ENCODE measurements around the gene ZIC5. TPM values are rescaled to one million over a fixed set of nuclear protein-coding genes. Genes with fewer than 3 reads are reported as not detected.
A peak's percentile ranks its signal among the peaks of the same experiment; 100 is the strongest.

ZIC5 gene
- total RNA-seq, 1 experiment from 2014 or later = not detected

DNA sequence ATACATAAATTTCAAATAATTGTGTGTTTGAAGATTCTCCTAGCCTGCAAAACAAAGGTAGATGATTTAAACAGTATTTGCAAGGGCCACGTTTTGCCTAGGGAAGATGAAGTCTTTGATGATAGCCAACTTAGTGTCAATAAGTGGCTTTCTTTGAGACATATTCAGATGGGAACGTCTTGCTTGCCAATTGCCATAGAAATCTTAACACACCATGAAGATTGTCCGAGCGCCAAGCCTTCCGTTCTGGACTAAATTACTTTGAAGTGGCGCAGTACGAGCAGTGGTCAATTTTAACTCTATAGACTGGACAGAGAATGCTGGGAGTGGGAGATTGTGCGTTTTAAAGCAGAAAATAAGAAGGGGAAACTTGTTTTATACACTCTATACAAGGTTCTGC, 9.9 kb downstream of the ZIC5 start:
- POLR2A ChIA-PET (ENCODE audit: unreplicated experiment) = no interaction called here
- Histone ChIP-seq H3K4me3 (ENCODE audit: low read length) (no peak overlapping the region), H4K20me1 (ENCODE audit: low read length) (no peaks in the 10 kb centered on the region), H3K36me3 (ENCODE audit: low read depth, low read length) (no peaks in the 10 kb centered on the region), H3K4me1 (ENCODE audit: insufficient read depth, low read length) (no peaks in the 10 kb centered on the region), H2AFZ (ENCODE audit: low read length) (no peak overlapping the region), H3K27me3 (ENCODE audit: low read length) (peaks cover 78% of the 10 kb centered on the region), H3K9me2 (replicated peaks; ENCODE audit: low read length) (no peaks in the 10 kb centered on the region), H3F3A (ENCODE audit: low read length, unreplicated experiment) (no peaks in the 10 kb centered on the region), H3K4me2 (ENCODE audit: low read length) (no peak overlapping the region), H3K9ac (ENCODE audit: low read length) (no peak overlapping the region), H3K27ac (ENCODE audit: low read length) (no peak overlapping the region), H3K79me2 (ENCODE audit: low read length) (no peaks in the 10 kb centered on the region), H3K9me3 (ENCODE audit: low read length) (no peaks in the 10 kb centered on the region)
- CTCF ChIA-PET = no interaction called here
- ATAC-seq (no peak), DNase-seq (no peak)
- intact Hi-C loops (cut with micrococcal nuclease) = no loop called here
- BruUV-seq (replicated peaks) = no TSS peak
- TF ChIP-seq EZH2phosphoT487 (IDR thresholded peaks at IDR 0.05; ENCODE audit: borderline replicate concordance, low read length) = no peak
- no peak for TF ChIP-seq EZH2 (IDR thresholded peaks at IDR 0.05; ENCODE audit: low read length, unreplicated experiment)
- TF ChIP-seq, protein P1, sequence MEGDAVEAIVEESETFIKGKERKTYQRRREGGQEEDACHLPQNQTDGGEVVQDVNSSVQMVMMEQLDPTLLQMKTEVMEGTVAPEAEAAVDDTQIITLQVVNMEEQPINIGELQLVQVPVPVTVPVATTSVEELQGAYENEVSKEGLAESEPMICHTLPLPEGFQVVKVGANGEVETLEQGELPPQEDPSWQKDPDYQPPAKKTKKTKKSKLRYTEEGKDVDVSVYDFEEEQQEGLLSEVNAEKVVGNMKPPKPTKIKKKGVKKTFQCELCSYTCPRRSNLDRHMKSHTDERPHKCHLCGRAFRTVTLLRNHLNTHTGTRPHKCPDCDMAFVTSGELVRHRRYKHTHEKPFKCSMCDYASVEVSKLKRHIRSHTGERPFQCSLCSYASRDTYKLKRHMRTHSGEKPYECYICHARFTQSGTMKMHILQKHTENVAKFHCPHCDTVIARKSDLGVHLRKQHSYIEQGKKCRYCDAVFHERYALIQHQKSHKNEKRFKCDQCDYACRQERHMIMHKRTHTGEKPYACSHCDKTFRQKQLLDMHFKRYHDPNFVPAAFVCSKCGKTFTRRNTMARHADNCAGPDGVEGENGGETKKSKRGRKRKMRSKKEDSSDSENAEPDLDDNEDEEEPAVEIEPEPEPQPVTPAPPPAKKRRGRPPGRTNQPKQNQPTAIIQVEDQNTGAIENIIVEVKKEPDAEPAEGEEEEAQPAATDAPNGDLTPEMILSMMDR (conservative IDR thresholded peaks at IDR 0.05; ENCODE audit: low read depth, low read length) = no peak

DNA sequence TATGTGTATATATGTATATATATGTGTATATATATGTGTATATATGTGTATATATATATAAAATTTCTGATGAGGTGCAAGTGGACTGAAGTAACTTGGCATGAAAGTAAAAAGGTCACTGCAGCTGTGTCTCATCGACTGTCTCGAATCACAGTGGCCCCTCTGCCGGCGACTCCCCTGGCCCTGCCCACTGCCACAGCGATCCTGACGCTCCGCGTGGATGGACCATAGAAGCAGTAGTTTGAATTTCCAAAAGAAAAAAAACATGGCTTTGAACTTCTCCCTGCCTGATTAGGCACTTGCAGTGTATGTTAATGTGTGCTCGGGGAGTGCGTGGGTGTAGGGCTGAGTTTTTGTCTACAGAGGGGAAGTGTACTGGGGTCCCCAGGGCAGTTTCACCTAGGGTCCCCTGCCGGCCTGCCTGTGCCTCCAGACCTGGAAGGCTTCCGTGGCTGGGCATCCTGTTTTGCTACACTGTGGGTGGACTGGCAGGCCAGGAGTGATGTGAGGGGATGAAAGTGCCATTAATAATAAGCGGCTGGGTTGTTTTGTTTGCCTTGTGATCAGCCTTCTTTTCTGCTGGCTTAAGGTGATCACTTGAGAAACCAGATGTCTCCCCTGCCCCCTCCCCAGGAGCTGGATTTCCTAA, 10.8 kb downstream of the ZIC5 start:
- no peaks in the 10 kb centered on the region for H3K9me2 ChIP-seq (replicated peaks; ENCODE audit: low read length)
- no peaks in the 10 kb centered on the region for H4K20me1 ChIP-seq (ENCODE audit: low read length)
- H3K4me1 ChIP-seq (ENCODE audit: insufficient read depth, low read length) = no peaks in the 10 kb centered on the region
- no peak overlapping the region for H3K27ac ChIP-seq (ENCODE audit: low read length)
- intact Hi-C loops (cut with micrococcal nuclease) = no loop called here
- ATAC-seq (no peak), DNase-seq (no peak)
- H2AFZ ChIP-seq (ENCODE audit: low read length) = no peak overlapping the region
- TF ChIP-seq EZH2phosphoT487 (IDR thresholded peaks at IDR 0.05; ENCODE audit: borderline replicate concordance, low read length) = no peak
- TF ChIP-seq, protein P1 (conservative IDR thresholded peaks at IDR 0.05; ENCODE audit: low read depth, low read length) = no peak
- TF ChIP-seq EZH2 (IDR thresholded peaks at IDR 0.05; ENCODE audit: low read length, unreplicated experiment) = no peak
- no peaks in the 10 kb centered on the region for H3F3A ChIP-seq (ENCODE audit: low read length, unreplicated experiment)
- BruUV-seq (replicated peaks) = no TSS peak
- ChIA-PET POLR2A (ENCODE audit: unreplicated experiment) (no interaction called here), CTCF (no interaction called here)
- no peaks in the 10 kb centered on the region for H3K79me2 ChIP-seq (ENCODE audit: low read length)
- H3K4me2 ChIP-seq (ENCODE audit: low read length) = no peak overlapping the region
- no peaks in the 10 kb centered on the region for H3K9me3 ChIP-seq (ENCODE audit: low read length)
- H3K36me3 ChIP-seq (ENCODE audit: low read depth, low read length) = no peaks in the 10 kb centered on the region
- peaks cover 84% of the 10 kb centered on the region for H3K27me3 ChIP-seq (ENCODE audit: low read length)
- no peak overlapping the region for H3K4me3 ChIP-seq (ENCODE audit: low read length)
- no peak overlapping the region for H3K9ac ChIP-seq (ENCODE audit: low read length)

DNA sequence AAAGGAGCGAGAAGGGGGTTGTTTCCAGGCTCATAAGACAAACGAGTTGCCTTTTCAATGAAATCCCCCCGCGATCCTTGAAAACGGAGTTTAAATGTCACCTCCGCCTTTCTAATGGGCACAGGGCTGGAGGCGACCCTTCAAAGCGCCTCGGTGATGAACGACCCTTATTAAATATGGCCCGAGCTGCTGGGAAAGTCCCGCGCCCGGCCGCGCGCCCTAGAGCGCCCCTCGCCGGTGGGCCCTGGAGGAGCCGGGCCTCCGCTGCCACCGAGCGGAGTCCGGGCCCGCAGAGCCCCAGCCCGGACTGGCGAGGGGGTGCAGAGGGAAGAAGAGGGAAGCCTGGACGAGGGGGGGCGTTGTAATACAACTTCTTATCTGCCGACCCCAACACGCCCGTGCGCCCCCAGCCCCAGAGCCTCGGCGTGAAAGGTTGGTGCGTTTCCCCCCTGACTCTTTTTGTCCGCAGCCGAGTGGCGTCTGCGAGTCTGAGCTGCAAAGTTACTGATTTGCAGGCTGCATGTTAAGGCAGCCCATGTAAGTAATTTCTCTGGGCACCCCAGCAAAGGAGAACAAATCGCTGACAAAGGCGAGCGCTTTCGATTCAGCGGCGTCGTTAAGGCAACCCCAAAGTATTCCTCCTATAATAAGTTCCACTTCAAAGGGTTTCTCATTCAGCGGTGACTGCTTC, 11.9 kb downstream of the ZIC5 start:
- no peaks in the 10 kb centered on the region for H3K36me3 ChIP-seq (ENCODE audit: low read depth, low read length)
- no peak overlapping the region for H2AFZ ChIP-seq (ENCODE audit: low read length)
- POLR2A ChIA-PET (ENCODE audit: unreplicated experiment) = no interaction called here
- no peak for DNase-seq
- no peaks in the 10 kb centered on the region for H3K9me3 ChIP-seq (ENCODE audit: low read length)
- TF ChIP-seq, protein P1 (conservative IDR thresholded peaks at IDR 0.05; ENCODE audit: low read depth, low read length) = peak; percentile 36; the same call in 1 of the 2 replicates
- TF ChIP-seq EZH2 (IDR thresholded peaks at IDR 0.05; ENCODE audit: low read length, unreplicated experiment) (peak; percentile 91), EZH2phosphoT487 (IDR thresholded peaks at IDR 0.05; ENCODE audit: borderline replicate concordance, low read length) (no peak)
- no peaks in the 10 kb centered on the region for H3K9me2 ChIP-seq (replicated peaks; ENCODE audit: low read length)
- intact Hi-C loops (cut with micrococcal nuclease) = no loop called here
- ATAC-seq = peak; percentile 35
- peak overlapping the region; percentile 59 for H3K4me3 ChIP-seq (ENCODE audit: low read length)
- no peak overlapping the region for H3K9ac ChIP-seq (ENCODE audit: low read length)
- no TSS peak for BruUV-seq (replicated peaks)
- H3K27ac ChIP-seq (ENCODE audit: low read length) = no peak overlapping the region
- no peaks in the 10 kb centered on the region for H3F3A ChIP-seq (ENCODE audit: low read length, unreplicated experiment)
- no peaks in the 10 kb centered on the region for H3K4me1 ChIP-seq (ENCODE audit: insufficient read depth, low read length)
- CTCF ChIA-PET = no interaction called here
- no peaks in the 10 kb centered on the region for H3K79me2 ChIP-seq (ENCODE audit: low read length)
- H4K20me1 ChIP-seq (ENCODE audit: low read length) = no peaks in the 10 kb centered on the region
- H3K27me3 ChIP-seq (ENCODE audit: low read length) = peaks cover 85% of the 10 kb centered on the region
- peak overlapping the region; percentile 69 for H3K4me2 ChIP-seq (ENCODE audit: low read length)
